COLO829 (cell line): Measurements from ENCODE around the gene DYRK1A.
"Not testable (repeated sequence)": the region's sequence is repeated elsewhere in the genome, so short reads cannot be mapped to it uniquely, and the experiment has no call there.

Source experiments
- DNase-seq: peaks from one replicate; pipeline ENCODE4 v3.0.0; 2012; ENCODE audit warnings: low spot score

The DYRK1A gene

GRCh38 chr21:37366482-37367316 is at the start of gene DYRK1A:
TSS of gene DYRK1A (plus strand) at chr21:37366773. CDS start at chr21:37420375, 53,602 bp downstream.
- peak; percentile 99 for DNase-seq

GRCh38 chr21:37319551-37319950 is 47.0 kb upstream of the DYRK1A start:
- DNase-seq: no peak

DNA sequence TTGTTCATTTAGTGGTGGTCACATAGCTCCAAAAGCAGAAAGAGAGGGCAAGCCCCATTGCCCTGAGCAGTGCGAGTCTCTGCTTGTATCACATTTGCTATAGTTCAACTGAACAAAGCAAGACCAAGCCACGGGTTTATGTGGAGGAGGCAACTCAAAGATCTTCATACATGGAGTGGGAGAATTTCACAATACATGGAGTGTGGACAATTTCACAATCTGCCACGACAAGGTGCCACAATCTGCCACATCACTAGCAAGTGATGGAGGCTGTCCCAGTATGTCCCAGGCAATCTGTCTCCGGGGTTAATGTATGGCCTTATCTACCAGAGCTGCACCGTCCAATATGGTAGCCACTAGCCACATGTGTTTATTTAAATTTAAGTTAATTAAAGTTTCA is 44.5 kb upstream of the DYRK1A start:
- DNase-seq: no peak

DNA sequence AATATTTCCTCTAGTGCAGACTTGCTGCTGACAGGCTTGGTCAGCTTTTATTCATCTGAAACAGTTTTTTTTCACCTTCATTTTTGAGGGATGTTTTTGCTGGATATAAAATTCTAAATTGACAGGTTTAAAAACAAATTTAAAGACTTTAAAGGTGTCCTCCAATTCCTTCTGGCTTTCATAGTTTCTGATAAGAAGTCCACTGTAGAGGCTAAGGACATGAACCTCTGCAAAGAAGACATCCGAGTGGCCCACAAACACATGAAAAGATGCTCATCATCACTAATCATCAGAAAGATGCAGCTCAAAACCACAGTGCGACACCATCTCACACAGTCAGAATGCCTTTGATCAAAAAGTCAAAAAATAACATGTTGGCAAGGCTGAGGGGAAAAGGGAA is 42.0 kb upstream of the DYRK1A start:
- no peak for DNase-seq

DNA sequence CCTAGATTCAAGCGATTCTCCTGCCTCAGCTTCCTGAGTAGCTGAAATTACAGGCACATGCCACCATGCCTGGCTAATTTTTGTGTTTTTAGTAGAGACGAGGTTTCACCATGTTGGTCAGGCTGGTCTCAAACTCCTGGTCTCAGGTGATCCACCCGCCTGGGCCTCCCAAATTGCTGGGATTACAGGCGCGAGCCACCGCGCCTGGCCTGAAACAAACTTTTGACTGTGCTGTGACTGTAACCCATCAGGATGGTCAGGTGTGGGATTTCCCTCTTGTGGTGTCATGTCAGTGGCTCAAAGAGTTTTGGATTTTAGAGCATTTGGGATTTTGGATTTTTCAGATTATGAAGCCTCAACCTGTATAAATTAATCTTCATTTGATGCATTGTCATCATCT is 38.4 kb upstream of the DYRK1A start:
- DNase-seq: not testable (repeated sequence)

GRCh38 chr21:37331411-37331810 is 35.2 kb upstream of the DYRK1A start:
- no peak for DNase-seq

DNA sequence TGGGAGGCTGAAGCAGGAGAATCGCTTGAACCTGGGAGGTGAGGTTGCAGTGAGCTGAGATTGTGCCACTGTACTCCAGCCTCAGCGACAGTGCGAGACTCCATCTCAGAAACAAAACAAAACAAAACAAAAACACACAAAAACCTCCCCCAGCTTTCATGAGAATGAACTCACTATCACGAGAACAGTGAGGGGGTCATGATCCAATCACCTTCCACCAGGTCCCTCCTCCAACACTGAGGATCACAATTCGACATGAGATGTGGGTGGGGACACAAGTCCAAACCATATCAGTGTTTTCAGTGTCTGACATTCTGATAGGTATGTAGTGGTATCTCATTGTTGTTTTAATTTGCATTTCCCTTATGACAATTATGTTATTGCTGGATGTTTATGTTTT is 31.5 kb upstream of the DYRK1A start:
- DNase-seq: no peak

- no peak for DNase-seq
Measured at GRCh38 chr21:37337179-37337578, 29.4 kb upstream of the DYRK1A start.

DNA sequence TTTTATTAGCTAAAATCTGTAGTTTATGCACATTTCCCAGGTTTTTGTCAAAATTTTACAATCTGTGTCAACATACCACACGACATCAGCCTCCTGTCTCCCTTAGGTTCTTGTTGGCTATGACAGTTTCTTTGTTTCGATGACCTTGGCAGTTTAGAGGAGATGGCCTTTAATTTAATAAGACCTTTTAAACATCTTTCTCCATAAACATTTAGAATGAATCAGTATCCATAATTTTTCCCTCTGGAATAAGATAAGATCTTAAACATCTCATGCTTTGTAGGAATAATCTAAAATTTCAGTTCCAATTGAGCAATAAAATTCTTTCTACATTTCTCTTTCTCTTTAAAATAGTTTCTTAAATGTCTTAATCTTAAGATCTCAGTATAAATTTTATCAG is 28.7 kb upstream of the DYRK1A start:
- no peak for DNase-seq

DNA sequence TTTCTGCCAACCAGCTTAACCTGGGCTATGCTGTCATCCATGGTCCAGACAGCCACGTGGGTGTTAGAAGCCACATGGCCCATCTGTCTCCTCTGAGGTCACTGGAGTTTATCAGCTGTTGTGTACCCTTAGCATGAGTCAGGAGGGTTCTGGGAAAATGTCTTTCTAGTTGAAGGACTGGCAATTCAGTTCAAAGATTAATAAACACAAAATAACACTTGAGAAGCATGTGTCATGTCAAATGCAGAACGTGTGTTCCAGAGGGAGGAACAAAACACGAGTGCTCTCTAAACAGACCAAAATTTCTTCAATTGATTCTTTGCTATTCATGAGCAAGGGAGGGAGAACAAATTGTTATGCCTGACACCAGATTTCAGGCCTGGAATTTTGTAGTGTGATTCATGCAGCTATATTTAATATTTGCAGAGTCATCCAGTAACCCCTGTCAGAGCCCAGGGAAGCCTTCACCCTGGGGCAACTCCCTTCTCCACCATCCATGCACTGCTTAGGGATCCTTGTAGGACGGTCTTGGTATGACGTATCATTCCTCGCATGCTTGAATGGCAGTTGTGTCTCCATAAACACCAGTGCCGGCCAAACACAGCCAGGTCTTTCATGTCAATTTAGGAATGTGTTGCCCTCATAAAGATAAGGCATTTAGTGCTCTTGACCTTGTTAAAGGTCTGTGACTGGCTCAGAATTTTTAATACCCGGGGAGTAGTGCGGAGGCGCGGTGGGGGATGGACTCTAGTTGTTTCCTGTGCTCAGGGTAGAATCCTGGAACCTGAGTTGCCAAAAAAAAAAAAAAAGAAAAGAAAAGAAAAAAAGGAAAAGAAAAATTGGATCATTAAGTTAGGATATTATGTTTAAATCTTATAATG is 27.7 kb upstream of the DYRK1A start:
- DNase-seq: peak; percentile 95

DNA sequence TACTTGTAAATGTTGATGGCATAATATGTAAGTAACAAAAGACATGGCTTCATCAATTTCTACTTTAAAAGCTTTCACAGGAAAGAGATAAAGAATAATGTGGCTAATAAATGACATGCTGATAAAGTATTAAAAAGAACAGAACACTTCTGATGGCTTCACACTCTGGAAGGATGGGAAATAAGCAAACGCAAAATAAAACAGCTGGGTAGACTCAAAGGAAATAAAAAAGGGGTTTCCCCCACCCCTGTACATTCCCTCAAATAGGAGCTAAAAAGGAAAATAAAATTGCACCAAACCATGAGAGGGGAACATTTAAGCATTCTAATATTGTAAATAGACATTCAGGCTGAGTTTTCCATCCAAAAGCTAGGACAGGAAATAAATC is 27.0 kb upstream of the DYRK1A start:
- DNase-seq: no peak

DNA sequence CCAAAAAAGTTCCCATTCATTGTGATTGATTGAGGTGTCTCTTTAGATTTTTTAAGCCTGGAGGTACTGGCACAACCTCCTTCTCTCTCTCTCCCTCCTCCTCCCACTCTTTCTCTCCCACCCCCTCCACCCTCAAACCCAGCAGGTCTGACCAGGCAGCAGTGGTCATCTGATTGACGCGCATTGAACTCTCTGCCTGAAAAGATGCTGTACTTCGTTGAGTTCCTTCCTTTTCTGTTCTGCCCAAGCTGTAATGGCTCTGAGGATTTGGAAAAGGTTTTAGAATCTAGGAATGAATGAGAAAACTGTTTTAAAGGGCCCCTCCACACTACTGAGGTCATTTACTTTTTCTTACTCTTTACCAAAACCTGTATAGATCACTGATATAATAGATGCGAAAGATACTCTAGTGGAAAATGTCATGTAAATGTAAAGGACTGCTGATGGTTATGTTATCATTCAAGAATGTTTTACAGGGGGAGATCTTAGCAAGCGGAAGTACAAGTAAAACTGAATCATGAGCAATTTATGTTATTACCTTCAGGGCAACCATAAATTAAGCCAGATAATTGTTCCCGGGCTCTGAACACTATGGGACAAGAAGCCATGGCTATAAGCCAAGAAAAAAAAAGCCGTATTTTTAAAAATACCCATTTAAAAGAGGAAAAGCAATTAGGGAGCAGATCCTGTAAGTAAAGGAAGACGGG is 25.2 kb upstream of the DYRK1A start:
- peak; percentile 49 for DNase-seq

GRCh38 chr21:37342046-37342632 is 24.4 kb upstream of the DYRK1A start:
- DNase-seq: no peak

DNA sequence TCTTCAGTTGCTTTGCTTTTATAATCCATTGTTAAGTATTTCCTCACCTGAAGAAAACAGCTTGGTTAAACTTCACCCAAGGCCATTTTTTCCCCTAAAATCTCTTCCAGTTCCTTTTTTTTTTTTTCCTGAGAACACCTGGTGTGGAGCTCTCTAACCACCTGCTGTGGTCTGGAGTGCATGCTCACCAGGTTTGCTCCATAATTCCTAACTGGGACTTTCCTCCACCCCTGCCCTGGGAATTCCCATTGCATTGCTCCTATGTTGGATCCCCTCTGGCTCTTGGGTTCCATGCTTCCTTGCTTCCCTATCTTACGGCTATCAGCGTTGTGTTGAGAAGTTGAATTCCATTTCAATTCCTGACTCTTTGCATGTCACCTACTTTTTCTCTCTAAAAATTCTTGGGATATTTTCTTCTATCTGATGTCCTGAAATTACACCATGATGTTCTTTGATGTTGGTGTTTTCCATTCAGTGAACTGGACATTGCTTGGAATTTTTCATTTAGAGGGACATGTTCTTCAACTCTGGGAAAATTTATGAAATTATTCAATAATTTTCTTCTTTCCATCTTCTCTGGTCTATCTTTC is 19.6 kb upstream of the DYRK1A start:
- no peak for DNase-seq

DNA sequence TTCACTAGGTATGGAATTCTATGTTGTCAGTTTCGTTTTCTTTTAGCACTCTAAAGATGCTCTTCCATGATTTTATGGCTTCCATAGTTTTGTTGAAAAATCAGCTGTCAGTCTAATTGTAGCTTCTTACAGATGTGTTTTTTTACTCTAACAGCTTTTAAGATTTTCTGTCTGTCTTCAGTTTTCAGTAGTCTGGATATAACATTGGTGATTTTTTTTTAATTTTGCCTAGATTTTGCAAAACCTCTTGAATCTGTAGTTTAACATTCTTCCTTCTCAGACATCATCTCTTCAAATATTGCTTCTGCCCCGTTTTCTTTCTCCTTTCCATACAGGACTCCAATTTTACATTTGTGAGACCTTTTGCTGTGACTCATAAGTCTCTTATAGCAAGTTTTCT is 17.9 kb upstream of the DYRK1A start:
- no peak for DNase-seq

DNA sequence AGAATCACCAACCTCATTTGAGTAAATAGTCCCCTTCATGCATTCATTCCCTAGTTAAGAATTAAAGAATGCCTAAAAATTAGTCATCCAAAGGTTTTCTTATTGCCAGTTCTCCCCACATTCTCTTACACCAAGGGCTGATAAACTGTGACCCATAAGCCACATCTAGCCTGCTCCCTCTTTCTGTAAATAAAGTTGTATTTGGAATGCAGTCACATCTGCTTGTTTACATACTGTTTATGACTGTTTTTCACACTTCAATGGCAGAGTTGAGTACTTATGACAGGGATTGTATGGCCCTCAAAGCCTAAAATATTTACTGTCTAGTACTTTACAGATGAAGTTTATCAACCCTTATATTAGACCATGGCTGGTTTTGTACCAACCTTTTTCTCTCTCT is 16.1 kb upstream of the DYRK1A start:
- no peak for DNase-seq

DNA sequence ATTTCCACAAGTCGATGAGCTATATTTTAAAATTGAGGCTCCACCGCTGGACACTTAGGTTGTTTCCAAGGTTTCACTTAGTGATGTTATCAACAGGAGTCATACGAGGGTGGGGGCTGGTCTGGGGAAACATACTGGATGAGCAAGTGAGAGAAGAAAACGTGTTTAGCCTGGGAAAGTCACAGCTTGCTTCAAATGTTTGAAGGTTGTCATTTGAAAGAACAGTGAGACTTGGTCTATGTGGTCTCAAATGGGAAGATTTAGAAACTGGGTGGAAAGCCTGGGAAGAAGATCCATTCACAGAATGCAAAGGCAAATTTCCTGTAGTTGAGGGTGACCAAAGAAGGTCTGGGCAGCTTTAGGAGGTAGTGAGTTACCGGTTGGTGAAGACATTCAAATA is 9.9 kb upstream of the DYRK1A start:
- DNase-seq: no peak

GRCh38 chr21:37357691-37358090 is 8.9 kb upstream of the DYRK1A start:
- DNase-seq: no peak

DNA sequence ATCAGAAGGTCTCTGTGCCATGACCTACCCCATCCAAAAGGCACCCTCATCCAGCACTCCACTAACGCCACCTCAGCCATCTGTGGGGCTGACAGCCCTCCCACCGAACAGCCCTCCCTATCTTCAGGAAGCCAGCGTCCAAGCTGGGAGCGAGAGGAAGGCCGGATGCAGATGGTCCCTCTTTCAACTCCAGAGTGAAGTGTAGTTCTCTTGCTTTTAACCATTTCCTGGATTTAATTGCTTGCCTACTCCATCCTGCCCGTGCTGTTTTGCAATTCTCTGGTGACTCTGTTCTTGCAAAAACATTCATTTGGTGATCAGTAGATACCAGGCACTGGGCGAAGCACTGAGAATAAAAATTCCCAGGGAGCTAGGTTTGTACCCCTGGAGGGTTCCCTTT is 8.2 kb upstream of the DYRK1A start:
- no peak for DNase-seq

- no peak for DNase-seq
Measured at GRCh38 chr21:37363936-37364335, 2.6 kb upstream of the DYRK1A start.

- no peak for DNase-seq
Measured at GRCh38 chr21:37364722-37365121, 1.9 kb upstream of the DYRK1A start.
